Activated CD8-positive, alpha-beta memory T cell treated with anti-CD3 and anti-CD28 coated beads for 36 hours (primary cell): Measurements from ENCODE around the gene LSM7. TPM values are rescaled to one million over a fixed set of nuclear protein-coding genes. Genes with fewer than 3 reads are reported as not detected.

ENCODE experiments used
- CTCF ChIA-PET: fragments of 350-600 bp; sonication (Branson Sonifier 250); formaldehyde crosslinking; loops from one replicate; lab custom pipeline; 2021; ENCODE audit warnings: antibody characterized with exemption; lab: Charles Lee
- POLR2A ChIA-PET: fragments of 350-600 bp; sonication (Branson Sonifier 250); formaldehyde crosslinking; loops from one replicate; lab custom pipeline; 2021; ENCODE audit warnings: antibody characterized with exemption; lab: Charles Lee
- total RNA-seq, 2 experiments: library from RNA; stranded (reverse); gene quantifications; one replicate each; pipeline ENCODE4 v1.2.3, GENCODE V29; 2021

The LSM7 gene
- total RNA-seq: 100 to 1,000 TPM; 170 to 175 TPM

DNA sequence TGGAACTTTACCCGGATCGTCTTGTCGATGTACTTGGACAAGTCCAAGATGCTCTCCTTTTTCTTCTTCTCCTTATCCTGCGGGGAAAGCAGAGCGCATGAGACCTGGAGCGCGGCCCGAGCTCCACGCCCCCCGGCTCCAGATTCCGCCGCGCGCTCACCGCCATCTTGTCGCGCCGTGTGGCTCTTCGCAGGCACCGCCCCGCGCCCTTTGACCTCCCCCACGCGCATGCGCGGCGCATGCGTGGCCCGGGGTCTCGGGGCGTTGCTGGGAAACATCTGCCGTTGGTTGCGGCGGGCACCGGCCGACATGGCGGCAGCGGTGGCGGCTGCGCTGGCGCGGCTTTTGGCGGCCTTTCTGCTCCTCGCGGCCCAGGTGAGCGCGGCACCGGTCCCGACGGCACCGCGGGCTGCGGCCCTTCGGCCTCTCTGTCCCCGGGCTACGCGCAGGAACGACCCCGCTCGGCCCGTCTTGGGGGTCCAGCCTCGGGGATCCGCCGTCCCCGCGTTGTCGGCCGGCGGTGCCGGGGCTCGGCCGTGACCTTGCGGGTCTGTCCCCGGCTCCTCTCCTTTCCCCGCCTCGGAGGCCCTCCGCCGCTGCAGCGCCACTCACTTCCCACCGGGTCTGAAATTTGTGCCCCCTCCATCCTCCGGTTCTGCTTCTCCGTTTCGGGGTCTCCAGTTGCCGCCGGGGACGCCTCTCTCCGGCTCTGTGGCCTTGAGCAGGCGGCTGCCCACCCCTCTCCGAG is at the start of gene LSM7, which contains the start of gene SPPL2B:
TSS of gene LSM7 (minus strand) at position 186 of the 748 bp plus-strand sequence. CDS start at position 166, 20 bp downstream.
TSS of gene SPPL2B (plus strand) at position 284 of the 748 bp plus-strand sequence. CDS start at position 310, 26 bp downstream.
- ChIA-PET CTCF (interaction anchor here (0.6 to 1.7 kb wide), 6 partner anchors 25 to 308 kb away, joined by 3 to 5 read pairs (median 3); no protein-coding TSS in a partner anchor), POLR2A (interaction anchor here (0.6 to 1.4 kb wide), 5 partner anchors 12 to 245 kb away, joined by 3 to 5 read pairs (median 3); partner anchors contain the start of gene TIMM13)

DNA sequence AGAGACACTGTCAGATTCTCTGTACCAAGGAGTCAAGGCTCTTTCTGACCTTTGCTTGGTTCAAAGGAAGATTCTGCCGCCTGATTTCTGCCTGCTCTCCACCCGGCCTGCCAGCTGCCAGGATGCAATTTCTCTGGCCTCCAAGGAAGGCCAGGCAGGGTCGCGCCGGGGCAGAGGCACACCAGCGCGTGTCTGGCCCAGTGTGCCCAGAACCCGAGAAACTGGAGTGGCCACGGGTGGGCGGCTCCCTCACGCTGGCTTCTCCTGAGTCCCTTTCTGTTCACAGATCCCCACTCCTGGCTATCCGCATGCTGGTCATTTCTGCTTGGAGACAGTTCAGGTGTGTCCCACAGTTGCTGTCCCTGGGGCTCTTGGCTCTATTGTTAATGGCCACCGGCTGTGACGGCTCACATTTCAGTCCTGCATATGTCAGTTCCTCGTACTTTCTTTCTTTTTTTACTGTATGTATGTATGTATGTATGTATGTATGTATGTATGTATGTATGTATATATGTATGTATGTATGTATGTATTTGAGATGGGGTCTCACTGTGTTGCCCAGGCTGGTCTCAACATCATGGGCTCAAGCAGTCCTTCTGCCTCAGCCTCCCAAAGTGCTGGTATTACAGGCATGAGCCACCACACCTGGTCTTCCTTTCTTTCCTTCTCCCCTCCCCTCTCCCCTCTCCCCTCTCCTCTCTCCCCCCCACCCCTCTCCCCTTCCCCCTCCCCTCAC is 48.6 kb upstream of the LSM7 start:
- POLR2A ChIA-PET: no interaction called here
- CTCF ChIA-PET: no interaction called here

DNA sequence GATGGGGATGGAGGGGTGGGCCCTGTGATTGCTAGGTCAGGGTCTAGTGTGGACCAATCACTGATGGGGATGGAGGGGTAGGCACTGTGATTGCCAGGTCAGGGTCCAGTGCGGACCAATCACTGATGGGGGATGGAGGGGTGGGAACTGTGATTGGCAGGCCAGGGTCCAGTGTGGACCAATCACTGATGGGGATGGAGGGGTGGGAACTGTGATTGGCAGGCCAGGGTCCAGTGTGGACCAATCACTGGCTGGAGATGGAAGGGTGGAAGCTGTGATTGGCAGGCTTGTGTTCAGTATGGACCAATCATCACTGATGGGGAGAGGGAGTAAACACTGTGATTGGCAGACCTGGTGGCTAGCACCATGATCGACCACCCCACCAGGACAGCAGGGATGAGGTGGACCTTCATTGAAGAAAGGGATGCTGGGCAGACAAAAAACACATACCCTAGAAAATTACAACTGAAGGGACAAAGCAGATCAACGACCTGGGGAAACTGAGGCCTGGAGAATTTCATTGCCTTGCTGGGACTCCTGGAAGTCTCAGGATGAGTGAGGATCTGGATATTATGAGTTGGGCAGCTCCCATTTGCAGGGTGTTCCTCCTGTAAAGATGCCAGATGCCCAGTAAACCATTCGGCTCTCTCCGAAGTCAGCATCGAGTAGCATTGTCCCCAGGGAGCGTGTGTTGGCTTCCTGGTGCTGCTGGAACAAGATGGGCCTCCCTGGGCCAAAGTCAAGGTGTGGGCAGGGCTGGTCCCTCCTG is 47.2 kb upstream of the LSM7 start:
- ChIA-PET POLR2A (no interaction called here), CTCF (no interaction called here)

DNA sequence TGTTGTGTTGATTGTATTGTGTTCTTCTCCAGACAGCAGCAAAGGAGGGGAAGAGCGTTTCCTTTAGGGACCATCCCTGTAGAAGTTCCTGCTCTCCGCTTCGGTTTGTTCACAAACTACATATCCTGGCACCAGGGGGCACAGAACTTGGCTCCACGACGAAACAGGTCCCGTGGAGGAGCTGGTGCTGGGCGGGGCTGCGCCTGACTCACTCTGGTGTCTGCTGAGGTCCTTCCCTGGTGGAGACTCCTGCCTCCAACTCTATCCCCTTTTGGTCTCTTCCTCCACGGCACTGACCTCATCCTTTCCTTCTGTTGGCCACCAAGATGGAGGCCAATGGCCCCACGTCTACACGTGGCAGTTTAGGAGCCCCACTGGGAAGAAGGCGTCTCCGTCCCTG is 46.4 kb upstream of the LSM7 start:
- POLR2A ChIA-PET: no interaction called here
- CTCF ChIA-PET: no interaction called here

DNA sequence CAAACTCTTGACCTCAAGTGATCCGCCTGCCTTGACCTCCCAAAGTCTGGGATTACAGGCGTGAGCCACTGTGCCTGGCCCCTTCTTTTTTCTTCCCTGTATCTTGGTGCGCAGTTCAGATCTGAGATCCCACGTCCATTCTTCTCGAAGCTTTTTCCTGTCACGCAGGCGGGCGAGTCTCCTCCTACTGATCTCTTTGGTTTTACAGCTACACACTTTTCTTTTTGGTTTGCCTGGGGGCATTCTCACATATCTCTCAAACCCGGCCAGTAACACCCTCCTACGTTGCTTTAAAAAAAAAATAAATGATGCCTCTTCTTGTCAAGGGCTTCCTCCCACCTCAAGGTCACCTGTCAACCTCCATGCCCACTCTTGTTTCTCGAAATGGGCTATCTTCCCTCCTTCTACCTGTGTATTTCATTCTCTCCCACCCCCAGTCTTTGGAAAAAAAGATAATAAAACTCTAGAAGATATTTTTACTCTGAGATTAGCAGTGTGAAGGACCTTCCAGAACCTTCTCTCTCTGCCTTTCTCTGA is 43.8 kb upstream of the LSM7 start:
- POLR2A ChIA-PET: no interaction called here
- CTCF ChIA-PET: no interaction called here

DNA sequence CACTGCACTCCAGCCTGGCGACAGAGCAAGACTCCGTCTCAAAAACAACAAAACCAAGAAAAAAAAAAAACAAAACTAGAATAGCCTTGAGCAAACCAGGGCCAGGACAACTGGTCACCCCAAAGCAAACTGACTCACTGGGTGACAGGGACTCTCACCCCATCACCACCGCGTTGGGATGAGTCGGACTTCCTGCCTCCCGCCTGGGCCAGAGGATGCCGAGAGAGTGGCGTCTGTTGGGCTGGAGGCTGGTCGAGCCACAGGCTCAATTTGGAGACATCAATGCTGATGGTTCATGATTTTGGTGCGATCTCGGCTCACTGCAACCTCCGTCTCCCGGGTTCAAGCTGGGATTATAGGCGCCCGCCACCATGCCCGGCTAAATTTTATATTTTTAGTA is 43.3 kb upstream of the LSM7 start:
- CTCF ChIA-PET: no interaction called here
- POLR2A ChIA-PET: no interaction called here

DNA sequence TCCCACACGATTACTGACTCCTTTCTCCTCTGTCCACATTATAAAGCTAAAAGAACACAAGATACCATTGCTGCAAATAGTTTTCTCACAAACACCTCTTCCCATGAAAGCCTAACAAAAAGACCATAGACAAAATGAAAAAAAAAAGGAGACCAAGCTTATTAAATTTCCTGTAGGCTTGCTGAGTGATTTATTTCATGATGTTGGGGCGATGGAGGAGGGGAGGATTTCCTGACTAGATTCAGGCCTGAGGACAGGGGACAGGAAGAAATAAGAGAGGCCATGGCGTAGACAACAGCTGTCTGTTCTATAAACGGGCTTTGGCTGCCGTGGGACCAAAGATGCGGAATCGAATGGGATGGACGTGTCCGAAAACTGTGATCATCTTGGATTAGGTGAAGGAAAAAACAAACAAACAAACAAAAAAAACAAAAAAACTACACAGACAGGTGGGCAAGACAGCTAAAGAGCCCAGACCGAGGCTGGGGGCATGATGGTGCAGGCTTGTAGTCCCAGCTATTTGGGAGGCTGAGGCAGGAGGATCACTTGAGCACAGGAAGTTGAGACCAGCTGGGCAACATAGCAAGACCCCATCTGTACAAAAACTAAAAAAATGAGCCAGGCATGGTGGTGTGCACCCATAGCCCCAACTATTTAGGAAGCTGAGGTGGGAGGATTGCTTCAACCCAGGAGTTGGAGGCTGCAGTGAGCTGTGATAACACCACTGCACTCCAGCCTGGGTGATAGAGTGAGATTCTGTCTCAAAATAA is 37.0 kb upstream of the LSM7 start:
- ChIA-PET CTCF (interaction anchor here (1.2 to 1.3 kb wide), 2 partner anchors 306 to 616 kb away, joined by 3 read pairs; no protein-coding TSS in a partner anchor), POLR2A (no interaction called here)

DNA sequence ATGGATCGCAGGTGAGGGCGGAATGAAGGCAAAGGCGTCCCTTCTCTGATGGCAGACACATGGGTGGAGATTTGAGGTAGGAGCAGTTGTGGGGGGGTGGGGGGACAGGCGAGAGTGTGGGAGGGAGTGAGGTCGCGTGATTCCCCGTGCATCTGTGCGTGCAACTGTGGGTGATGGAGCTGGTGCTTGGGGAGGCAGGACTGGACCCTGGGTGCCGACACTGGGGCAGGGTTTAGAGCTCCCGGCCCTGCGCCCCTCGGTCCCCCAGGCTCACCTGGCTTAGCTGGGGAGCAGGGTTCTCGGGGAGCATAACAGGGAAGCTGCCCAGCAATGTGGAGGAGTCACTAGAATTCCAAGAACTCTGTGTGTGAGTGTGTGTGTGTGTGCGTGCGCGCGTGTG is 35.0 kb upstream of the LSM7 start:
- ChIA-PET CTCF (no interaction called here), POLR2A (no interaction called here)

DNA sequence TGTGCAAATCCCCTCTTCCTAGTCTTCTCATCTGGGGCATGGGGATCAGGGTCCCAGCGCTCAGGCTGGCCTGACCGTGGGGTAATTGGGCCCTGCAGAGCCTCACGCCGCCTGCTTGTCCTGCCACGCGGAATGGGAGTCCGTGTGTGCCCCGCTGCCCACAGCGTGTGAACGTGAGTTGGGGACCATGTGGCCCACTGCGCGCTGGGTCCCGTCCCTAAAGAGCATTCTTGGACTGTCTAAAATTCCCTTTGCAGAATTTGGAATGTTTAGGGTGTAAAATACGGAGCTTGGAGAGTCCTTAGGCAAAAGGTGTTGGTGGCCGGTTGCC is 34.5 kb upstream of the LSM7 start:
- ChIA-PET CTCF (no interaction called here), POLR2A (no interaction called here)

DNA sequence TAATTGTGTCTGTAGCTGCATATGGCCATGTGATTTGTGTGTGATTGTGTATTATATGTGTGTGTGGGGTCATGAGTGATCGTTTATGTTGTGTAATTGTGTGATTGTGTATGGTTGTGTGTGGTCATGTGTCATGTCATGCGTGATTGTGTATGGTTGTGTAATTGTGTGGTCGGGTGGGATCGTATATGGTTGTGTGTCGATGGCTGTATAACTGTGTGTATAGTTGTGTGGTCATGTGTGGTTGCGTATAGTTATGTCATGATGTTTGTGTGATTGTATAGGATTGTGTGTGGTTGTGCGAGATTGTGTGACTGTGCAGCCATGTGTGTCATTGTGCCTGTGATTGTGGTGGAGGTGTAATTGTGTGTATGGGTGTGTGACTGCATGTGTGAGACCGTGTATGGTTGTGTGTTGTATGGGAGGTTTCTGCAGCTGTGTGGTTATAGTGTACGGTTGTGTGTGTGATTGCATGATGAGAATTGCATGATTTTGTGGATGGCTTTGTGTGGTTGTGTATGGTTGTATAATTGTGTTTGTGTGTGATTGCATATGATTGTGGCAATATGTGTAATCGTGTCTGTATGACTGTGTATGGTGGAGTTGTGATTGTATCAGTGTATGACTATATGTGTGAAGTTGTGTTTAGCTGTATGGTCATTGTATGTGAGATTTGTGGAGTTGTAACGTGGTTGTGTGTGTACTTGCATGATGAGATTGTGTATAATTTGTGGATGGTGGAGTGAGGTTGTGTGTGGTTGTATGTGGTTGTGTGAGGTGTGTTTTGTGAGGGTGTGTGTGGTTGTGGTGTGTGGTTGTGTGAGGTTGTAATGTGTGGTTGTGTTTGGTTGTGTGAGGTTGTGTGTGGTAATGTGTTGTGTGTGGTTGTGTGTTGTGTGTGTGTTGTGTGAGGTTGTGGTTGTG is 33.9 kb upstream of the LSM7 start:
- CTCF ChIA-PET: interaction anchor here (0.6 kb wide), 1 partner anchor 207 kb away, joined by 3 read pairs; no protein-coding TSS in a partner anchor
- POLR2A ChIA-PET: no interaction called here

DNA sequence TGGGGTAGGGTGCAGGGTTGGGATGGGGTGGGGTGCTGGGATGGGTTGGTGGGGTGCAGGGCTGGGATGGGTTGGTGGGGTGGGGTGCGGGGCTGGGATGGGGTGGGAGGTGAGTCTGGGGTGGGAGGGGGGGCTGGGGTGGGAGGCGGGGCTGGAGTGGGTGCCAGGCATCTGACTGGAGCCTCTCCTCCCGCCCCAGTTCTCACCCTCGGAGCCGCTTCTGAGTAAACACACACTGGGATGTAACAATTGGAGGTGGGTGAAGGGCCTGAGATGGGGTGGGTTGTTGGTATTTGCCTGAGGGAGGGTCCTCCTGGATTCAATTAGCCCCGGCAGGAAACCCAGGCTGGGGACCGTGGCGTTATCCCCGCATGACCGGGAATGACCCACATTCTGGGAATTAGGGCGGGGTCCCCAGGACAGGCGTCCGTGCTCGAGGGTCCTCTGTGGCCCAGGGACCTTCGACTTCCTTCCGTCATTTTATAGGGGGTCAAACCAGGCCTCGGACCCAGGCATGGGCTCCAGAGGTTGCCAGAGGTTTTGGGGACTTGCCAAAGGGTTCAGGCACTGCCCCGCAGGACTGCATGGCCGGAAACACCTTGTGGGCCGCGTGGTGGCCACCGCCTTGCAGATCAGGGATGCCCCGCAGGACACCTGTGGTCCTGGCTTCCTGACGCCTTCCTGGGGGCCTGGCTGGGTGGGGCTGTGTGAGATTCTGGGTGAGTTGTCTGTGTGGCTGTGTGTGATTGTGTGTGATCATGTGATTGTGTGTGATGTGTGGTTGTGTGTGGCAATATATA is 33.1 kb upstream of the LSM7 start:
- CTCF ChIA-PET: interaction anchor here (0.5 to 0.6 kb wide), 2 partner anchors 89 to 206 kb away, joined by 3 read pairs; no protein-coding TSS in a partner anchor
- POLR2A ChIA-PET: no interaction called here

DNA sequence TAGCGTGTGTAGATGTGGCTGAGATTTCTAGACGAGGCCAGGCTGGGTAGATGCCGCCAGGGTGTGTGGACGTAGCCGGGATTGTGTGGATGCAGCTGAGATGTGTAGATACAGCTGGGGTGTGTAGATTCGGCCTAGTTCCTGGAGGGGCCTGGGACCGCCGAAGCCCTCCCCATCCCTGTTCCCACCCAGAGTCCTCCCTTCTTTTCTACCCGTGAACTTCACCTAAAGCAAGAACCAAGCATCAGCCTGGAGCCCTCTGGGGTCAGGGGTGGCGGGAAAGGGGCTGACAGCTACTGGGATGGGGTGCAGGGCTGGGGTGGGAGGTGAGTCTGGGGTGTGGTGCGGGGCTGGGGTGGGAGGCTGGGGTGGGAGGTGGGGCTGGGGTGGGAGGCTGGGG is 32.4 kb upstream of the LSM7 start:
- ChIA-PET CTCF (interaction anchor here (0.5 kb wide), 1 partner anchor 89 kb away, joined by 3 read pairs; no protein-coding TSS in a partner anchor), POLR2A (no interaction called here)

DNA sequence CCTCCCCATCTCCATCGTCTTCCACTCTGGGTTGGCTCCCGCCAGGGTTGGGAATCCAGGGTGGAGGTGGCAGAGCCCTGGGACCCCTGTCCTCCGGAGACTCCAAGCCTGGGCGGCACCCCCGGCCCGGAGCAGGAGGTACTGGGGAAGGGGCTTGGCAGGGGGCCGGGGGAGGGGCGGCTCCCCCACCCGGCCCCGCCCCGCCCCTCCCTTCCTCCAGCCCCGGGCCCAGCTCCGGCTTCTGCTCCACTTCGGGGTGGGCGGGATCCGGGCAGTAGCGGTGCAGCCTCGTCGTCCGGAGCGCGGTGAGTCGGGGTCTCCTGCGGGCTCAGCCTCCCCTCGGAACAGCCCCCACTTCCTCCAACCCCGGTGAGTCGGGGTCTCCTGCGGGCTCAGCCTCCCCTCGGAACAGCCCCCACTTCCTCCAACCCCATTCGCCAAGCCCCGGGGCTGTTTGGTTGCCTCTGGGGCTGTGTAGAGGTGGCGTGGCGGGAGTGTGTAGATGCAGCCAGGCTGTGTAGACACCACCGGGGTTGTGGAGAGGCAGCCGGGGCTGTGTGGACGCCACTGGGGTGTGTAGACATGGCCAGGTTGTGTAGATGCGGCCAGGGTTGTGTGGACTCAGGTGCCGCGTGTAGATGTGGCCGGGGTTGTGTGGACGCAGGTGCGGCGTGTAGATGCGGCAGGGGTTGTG is 31.8 kb upstream of the LSM7 start, which contains the start of gene TMPRSS9:
TSS of gene TMPRSS9 (plus strand) at position 274 of the 694 bp plus-strand sequence. CDS start 29,521 bp downstream, outside the sequence.
- CTCF ChIA-PET: no interaction called here
- POLR2A ChIA-PET: no interaction called here

DNA sequence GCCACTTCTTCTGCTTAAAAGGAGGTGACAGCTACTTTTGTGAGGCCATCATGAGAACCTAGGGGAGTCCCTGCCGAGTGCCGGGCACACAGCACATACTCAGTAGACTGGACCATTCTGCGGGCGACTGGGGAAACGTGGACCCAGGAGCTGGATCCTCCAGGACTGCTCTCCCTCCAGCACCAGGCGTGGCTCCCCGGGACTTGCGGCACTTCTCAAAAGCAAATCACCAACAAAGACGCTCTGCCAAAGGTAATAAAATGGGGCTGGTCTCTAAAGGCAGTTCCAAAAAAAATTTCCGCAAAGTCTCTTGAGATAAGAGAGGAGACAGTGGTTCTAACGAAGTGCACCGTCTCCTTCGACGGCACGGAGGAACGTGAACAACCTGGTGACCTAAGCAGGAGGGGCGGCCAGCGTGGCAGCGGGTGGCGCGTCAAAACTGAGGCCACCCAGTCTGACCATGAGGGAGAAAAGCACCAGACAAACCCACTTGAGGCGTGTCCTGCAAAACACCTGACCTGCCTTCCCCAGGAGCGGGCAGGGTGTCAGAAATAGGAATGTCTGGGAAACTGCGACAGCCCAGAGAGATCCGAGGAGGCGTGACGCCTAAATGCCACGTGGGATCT is 30.3 kb upstream of the LSM7 start:
- ChIA-PET POLR2A (no interaction called here), CTCF (no interaction called here)

DNA sequence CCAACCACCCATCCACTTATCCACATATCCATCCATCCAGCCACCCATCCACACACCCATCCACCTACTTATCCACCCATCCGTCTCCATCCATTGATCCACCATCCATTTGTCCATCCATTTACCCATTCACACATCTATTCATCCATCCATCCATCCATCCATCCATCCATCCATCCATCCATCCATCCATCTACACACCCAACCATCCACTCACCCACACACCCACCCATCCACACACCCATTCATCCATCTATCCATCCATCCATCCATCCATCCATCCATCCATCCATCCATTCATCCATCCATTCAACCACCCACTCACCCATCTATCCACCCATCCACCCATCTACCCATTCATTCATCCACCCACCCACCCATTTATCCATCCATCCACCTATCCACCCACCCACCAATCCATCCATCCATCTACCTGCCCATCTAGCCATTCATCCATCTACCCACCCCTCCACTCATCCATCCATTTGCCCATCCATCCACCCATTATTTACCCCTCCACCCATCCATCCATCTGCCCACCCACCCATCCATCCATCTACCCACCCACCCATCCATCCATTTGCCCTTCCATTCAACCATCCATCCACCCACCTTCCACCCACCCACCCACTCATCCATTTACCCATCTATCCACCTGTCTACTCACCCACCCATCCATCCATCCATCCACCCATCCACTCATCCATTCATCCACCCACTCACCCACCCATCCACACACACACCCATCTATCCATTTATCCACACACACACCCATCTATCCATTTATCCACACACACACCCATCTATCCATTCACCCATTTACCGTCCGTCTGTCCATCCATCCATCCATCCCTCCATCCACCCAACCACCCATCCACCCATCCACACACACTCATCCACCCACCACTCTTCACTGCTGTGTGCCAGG is 29.2 kb upstream of the LSM7 start:
- ChIA-PET CTCF (no interaction called here), POLR2A (no interaction called here)
